ENCODE results near the gene CST8. TPM values are rescaled to one million over a fixed set of nuclear protein-coding genes. Genes with fewer than 3 reads are reported as not detected.
"Not testable (repeated sequence)": the region's sequence is repeated elsewhere in the genome, so short reads cannot be mapped to it uniquely, and the experiment has no call there.

CST8 gene
- total RNA-seq (ENCODE audit: insufficient read depth, low replicate concordance): not detected

GRCh38 chr20:23490817-23491216, at the start of gene CST8:
Gene CST8 (plus strand): TSS chr20:23491117. CDS start chr20:23491668, 551 bp downstream.
- no peak for DNase-seq (ENCODE audit: low spot score)

GRCh38 chr20:23441850-23442313, 49.0 kb upstream of the CST8 start:
- DNase-seq (ENCODE audit: low spot score): peak; percentile 84

GRCh38 chr20:23442436-23442835, 48.5 kb upstream of the CST8 start:
- no peak for DNase-seq (ENCODE audit: low spot score)

GRCh38 chr20:23444859-23445258, 46.1 kb upstream of the CST8 start:
- DNase-seq (ENCODE audit: low spot score): no peak

- no peak for DNase-seq (ENCODE audit: low spot score)
Measured at GRCh38 chr20:23445596-23446217, 45.2 kb upstream of the CST8 start.

- peak; percentile 17 for DNase-seq (ENCODE audit: low spot score)
Measured at GRCh38 chr20:23446505-23446904, 44.4 kb upstream of the CST8 start.

GRCh38 chr20:23448167-23448566, 42.8 kb upstream of the CST8 start:
- DNase-seq (ENCODE audit: low spot score): no peak

- DNase-seq (ENCODE audit: low spot score): no peak
Measured at GRCh38 chr20:23449421-23449820, 41.5 kb upstream of the CST8 start.

GRCh38 chr20:23450877-23451276, 40.0 kb upstream of the CST8 start:
- no peak for DNase-seq (ENCODE audit: low spot score)

GRCh38 chr20:23451956-23452487, 38.9 kb upstream of the CST8 start:
- DNase-seq (ENCODE audit: low spot score): no peak

- no peak for DNase-seq (ENCODE audit: low spot score)
Measured at GRCh38 chr20:23452776-23453175, 38.1 kb upstream of the CST8 start, which contains the start of gene CST11. Gene CST11 (minus strand): TSS chr20:23452876. CDS start chr20:23452811, 65 bp downstream.

- DNase-seq (ENCODE audit: low spot score): no peak
Measured at GRCh38 chr20:23453549-23454543, 37.1 kb upstream of the CST8 start.

GRCh38 chr20:23454816-23455215, 36.1 kb upstream of the CST8 start:
- DNase-seq (ENCODE audit: low spot score): no peak

- DNase-seq (ENCODE audit: low spot score): no peak
Measured at GRCh38 chr20:23455639-23456038, 35.3 kb upstream of the CST8 start.

GRCh38 chr20:23456409-23456808, 34.5 kb upstream of the CST8 start:
- DNase-seq (ENCODE audit: low spot score): no peak

GRCh38 chr20:23456873-23457272, 34.0 kb upstream of the CST8 start:
- DNase-seq (ENCODE audit: low spot score): no peak

- no peak for DNase-seq (ENCODE audit: low spot score)
Measured at GRCh38 chr20:23459461-23460150, 31.3 kb upstream of the CST8 start.

- no peak for DNase-seq (ENCODE audit: low spot score)
Measured at GRCh38 chr20:23461180-23461579, 29.7 kb upstream of the CST8 start.

- not testable (repeated sequence) for DNase-seq (ENCODE audit: low spot score)
Measured at GRCh38 chr20:23466961-23467360, 24.0 kb upstream of the CST8 start.

- not testable (repeated sequence) for DNase-seq (ENCODE audit: low spot score)
Measured at GRCh38 chr20:23472306-23472705, 18.6 kb upstream of the CST8 start.

- DNase-seq (ENCODE audit: low spot score): not testable (repeated sequence)
Measured at GRCh38 chr20:23473293-23473692, 17.6 kb upstream of the CST8 start.

GRCh38 chr20:23475395-23475794, 15.5 kb upstream of the CST8 start:
- DNase-seq (ENCODE audit: low spot score): no peak
